GM11168 (cell line): ENCODE measurements around the gene IL22RA1.

ENCODE experiments used
- in situ Hi-C: fragments of 300-500 bp; cut with MboI; formaldehyde crosslinking; loops from one replicate; pipeline ENCODE4 v1.12.0; 2022; ENCODE audit warnings: low sequenced_read_pairs; ENCODE audit not compliant: unreplicated experiment

Gene IL22RA1

DNA sequence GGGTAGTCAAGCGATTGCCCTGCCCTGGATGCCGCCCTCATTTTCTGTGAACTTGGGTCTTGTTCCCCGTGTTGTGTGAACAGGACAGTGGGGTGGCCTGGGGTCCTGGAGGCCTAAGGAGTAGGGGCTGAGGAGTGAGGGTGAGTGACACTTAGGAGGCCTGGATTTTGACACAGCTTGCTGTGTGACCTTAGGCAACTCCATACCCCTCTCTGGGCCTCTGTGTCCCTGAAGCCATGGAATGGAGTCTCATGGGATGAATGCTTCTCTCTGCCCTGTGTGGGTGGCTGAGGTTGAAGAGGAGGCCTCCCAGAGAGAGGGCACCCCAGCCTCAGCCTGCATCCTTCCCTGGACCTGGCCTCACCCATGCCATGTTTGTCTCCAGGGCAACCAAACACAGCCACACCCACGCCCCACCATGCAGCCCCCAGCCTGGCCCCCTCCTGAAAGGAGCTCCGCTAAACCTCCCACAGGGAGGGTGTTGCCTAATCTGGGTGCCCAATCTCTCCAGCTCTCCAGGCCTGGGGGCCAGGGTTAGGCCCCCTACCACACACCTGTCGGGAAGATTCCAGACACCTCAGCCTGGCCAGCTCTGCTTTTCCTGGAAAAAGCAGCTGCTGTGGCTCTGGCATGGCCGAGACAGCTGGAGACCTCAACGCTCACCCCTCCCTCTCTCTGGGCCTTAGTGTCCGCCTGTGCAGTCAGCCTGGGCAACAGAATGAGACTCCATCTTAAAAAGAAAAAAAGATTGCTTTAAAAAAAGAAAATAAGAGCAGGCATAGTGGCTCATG is 40.9 kb downstream of the IL22RA1 start:
- in situ Hi-C loops, result no loop called here

DNA sequence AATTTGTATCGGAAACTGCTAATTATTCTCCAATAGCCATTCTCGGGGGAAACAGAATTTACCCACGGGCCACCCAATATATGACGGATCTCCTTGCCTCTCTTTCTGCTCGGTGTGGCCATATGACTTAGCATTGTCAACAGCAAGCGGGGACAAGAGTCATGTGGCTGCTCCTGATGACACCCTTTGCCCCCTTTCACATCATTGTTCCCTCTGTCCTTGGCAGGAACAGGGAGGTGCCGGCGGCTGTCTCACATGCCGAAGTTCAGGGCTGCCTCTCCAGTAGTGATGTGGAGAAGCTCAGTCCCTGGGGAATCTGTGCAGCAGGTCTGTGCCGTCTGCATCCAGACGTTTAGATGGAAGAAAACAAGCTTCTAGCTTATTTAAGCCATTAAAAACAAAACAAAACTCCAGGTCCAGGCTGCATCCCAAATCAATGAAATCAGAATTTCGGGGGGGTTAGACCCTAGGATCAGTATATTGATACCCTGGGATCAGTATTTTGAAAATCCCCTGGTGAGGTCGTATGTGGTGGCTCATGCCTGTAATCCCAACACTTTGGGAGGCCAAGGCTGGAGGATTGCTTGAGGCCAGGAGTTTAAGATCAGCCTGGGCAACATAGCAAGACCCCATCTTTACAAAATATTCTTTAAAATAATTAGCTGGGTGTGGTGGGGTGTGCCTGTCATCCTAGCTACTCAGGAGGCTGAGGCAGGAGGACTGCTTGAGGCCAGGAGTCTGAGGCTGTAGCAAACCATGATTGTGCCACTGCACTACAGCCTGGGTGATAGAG is 41.8 kb downstream of the IL22RA1 start:
- in situ Hi-C loops, result no loop called here

DNA sequence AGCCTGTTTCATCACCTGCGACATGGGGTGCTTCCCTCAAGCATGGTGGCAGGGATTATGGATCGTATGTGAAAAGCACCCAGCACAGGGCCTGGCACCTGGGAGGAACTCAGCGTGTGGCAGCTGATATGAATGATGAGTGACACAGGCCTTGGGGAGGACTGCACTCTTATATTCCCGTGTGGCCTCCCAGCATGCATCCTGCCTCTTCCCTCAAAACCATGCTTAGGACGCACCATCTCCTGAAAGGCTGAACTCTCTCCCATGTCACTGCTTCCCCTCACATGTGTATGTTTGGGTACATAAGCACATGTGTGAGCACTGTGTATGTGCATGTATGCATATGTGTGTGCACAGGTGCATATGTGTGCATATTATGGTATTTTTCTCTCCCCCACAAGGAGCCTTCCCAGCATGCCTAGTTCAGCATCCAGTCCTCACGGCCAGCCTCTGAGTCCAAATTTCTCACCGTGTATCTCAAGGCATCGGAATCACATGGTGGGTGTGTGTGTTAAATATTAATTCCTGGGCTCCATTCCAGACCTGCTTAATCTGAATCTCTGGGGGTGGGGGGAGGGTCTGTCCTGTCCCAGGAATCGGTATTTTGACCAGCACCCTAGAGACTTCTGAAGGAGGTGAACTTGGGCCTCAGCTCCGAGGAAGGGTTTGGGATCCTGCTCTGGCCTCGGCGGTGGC is 43.8 kb downstream of the IL22RA1 start:
- in situ Hi-C loops, result no loop called here

DNA sequence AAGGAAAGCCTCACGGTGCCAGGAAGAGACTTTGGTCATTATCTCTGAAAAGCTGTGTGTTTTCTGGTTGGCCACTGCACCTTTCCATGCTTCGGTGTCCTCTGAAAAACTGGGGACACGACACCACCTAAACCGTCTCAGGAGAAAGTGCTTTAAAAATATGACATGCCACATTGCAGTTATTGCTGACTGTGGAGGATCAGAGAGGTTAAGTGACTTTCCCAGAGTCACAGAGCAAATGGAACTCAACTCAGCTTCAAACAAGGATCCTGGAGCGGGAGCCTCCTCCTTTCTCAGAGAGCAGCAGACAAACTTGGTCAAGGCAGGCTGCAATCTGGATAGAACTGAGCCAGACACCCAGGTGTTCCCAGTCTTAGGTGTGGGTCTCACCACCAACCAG is 44.8 kb downstream of the IL22RA1 start:
- in situ Hi-C loops, result no loop called here

DNA sequence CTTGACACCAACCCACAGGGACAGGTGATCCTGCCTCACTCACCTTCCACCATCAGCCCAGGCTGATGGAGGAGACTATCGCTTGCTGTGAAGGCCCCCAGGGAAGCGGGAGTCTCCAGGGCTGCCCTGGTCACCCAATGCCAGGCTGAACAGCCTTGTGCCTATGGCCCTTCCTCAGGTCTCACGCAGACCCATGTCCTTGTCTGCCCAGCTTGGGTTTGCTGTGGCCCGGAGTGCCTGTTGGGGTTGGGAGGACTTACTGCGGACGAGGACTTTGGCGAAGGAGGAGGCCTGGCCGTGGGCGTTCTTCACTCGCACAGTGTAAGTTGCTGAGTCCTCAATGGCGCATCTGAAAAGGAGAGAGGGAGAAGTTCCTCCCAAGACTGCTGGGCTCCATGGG is 45.3 kb downstream of the IL22RA1 start:
- in situ Hi-C loops, result no loop called here

DNA sequence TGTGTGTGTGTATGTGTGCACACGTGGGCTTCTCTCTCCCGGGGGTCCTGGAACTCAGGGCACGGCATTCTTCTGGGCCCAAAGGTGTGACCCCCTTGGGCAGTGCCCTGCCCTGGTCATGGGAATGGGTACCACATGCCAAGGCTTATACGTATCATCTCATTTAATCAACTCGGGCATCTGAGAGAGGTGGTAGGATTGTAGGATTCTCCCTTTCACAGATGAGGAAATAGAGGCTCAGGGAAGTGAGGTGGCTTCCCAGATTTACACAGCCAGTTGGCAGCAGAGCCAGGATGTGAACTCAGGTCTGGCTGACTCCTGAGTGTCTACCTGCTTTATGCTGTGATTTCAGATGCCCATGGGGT is 46.2 kb downstream of the IL22RA1 start:
- in situ Hi-C loops, result no loop called here

DNA sequence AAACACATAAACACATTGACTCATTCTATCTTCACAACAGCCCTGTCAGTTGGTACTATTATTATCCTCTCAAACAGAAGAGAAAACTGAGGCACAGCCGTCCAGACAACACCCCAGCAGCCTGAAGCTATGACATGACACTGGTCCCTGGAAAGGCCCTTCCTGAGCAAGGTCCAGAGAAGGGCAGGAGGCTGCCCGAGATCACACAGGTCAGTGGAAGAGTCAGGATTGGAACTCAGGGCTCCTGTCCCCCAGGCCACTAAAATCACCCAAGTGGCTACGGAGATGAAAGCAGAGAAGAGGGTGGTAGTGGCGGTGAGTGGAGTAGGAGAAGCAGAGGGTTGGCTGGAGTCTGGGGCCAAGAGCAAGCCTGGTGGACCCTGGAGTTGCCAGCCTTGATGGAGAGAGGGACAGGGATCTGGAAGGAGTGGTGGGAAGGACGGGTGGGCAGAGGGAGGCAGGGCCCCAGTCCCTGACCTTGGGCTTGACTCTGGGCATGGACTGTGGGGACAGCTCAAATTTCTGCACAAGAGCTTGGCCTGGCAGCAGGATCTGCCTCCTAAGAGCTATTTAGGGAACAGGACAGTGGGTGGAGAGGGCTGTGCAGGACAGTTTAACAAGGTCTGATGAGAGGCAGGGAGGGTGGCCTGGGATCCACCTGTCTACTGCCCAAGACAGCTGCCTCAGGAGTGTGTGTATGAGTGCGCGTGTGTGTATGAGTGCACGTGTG is 46.8 kb downstream of the IL22RA1 start:
- in situ Hi-C loops, result no loop called here

- in situ Hi-C loops, result no loop called here
These were observed 47.6 kb downstream of the IL22RA1 start for GRCh38 chr1:24095140-24095859.

- in situ Hi-C loops, result no loop called here
These were observed 48.4 kb downstream of the IL22RA1 start for GRCh38 chr1:24094554-24094953.

GRCh38 chr1:24093732-24094131 is 49.2 kb downstream of the IL22RA1 start:
- in situ Hi-C loops, result no loop called here

GRCh38 chr1:24092979-24093378 is 50.0 kb downstream of the IL22RA1 start:
- in situ Hi-C loops, result no loop called here

DNA sequence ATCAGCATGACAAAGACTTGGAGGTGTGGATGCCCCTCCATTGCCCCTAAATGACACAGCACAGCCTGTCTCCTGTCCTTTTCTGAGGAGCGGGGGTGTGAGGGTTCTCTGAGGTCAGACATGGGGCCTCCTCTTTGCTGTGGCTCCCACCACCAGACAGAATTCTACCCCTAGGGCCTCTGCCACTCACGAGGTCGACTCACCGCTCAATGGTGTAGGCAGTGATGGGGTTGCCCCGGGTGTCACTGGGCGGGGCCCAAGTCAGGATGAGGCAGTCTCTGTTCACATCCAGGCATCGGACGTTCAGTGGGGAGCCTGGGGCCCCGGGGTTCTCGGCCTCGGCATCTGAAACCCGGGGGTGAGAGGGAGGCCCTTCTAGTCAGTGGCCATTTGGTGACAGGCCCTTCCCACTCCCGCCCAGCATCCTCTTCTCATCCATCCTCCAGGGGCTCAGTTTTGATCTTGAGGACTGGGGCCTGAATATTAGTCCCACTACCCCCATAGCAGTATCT is 50.9 kb downstream of the IL22RA1 start:
- in situ Hi-C loops, result no loop called here

DNA sequence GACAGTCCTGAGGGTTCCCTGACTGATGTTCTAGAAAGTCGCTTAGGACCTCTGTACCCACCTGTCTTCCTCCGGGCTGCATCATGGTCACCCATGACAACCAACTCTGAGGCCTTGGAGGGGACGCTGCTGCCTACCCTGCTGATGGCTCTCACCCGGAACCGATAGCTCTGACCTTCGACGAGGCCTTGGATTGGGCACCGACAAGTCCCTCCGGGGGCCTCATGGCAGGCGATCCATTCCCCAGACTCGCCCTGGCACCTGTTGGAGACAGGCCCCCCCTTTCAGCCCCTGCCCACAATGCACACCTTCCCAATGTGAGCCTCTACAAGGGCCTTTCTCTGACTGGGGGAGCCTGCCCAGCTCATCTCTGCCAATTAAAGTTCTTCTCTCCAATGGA is 52.2 kb downstream of the IL22RA1 start:
- in situ Hi-C loops, result no loop called here

DNA sequence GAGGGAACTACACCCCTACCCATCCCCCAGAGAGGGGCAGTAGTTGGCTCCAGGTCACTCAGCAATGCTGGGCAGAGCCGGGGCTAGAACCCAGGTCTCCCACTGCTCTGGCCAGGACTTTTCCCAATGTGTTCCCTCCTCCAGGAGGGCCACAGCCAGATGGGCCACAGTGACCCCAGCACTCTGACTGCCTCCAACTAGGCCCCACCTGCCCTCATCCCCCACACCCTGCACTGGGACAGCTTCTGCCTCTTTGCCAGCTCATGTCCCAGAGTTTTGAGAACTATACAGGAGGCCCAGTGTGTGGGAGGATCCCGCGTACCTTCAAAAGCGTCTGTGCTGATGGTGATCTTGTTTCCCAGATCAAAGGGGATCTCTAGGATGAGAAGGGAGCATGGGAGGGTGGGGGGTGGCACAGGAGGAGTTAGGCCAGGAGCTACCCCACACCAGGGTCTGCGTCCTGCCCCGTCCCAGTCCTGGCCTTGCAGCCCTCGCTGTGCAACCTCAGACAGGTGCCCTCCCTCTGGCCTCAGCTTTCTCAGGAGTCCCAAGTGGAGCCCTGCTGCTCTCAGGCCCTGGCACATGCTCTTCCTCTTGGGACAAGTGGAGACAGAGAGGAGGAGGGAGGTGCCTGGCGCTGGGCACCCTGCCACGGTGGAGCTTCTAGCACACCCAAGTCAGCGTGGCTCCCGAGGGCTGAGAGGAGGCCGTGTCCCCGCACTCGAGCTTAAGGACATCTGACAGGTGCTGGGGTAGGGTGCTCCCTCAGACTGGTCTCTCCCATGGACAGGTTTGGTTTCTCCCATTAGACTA is 53.0 kb downstream of the IL22RA1 start:
- in situ Hi-C loops, result no loop called here

DNA sequence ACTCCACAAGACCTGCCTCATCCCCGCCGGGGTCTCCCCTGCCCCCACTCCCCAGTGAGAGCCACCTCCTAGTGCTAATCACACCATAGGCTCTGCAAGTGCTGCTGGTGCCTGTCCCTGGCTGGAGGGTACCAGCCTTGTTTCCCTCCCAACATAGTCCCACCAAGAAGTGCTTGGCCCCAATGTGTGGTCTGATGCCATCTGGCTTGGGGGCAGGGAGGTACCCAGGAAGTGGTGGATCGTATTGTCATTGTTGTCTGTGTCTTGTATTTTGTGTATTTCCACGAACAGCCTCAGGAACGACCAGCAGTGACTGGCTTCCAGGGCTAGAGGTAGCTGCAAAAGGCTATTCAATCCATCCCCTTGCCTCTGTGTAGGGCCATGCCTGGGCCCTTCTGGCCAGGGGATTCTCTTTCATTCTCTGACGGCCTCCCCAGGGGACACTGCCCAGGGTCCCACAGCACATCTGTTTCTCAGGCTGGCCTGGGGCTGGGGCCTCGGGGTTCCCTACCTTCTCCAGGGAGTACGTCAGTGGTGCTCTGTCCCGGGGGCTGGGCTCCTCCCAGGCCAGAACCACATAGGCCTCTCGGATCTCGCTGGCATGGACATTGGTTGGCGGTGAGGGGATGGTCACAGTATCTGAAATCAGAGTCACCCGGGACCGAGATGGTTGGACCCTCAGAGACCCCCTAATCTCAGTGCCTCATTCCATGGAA is 53.8 kb downstream of the IL22RA1 start:
- in situ Hi-C loops, result no loop called here

- in situ Hi-C loops, result no loop called here
These were observed 56.5 kb downstream of the IL22RA1 start for GRCh38 chr1:24086466-24086865.

- in situ Hi-C loops, result no loop called here
These were observed 57.4 kb downstream of the IL22RA1 start for GRCh38 chr1:24085546-24085945.

DNA sequence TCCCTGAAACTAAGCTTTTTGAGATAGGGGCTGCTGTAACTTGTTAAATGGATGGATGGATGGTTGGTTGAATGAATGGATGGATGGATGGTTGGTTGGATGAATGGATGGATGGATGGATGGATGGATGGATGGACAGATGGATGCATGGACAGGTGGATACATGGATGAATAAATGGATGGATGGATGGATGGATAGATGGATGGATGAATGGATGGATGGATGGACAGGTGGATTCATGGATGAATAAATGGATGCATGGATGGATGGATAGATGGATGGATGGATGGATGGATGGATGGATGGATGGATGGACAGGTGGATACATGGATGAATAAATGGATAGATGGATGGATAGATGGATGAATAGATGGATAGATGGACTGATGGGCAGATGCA is 57.9 kb downstream of the IL22RA1 start:
- in situ Hi-C loops, result no loop called here
